Stimulated activated CD4-positive, alpha-beta T cell treated with anti-CD3 and anti-CD28 coated beads, TNF-alpha, amount 100 ng/mL, for 48 hours (primary cell): Measurements from ENCODE around the gene ZNF420.

Experiments used
- DNase-seq, 3 donors: peaks; one replicate each; pipeline ENCODE4 v3.0.0-alpha.2; 2020; ENCODE audit warnings: low read depth in 3 of 3

ZNF420 gene

DNA sequence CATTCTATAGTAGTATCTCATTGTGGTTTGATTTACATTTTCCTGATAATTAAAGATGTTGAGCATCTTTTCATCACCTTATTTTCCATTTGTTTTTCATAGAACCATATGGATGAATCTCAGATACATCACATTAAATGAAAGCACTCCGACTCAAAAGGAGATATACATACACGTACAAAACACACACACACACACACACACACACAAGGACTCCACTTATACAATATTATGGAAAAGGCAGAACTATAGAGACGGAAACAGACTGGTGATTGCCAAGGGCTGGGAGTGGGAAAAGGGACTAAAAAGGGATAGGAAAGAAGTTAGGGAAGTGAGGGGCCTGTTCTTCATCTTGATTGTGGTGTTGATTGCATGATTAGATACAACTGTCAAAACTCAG, 70.0 kb downstream of the ZNF420 start:
- DNase-seq, result no peak

DNA sequence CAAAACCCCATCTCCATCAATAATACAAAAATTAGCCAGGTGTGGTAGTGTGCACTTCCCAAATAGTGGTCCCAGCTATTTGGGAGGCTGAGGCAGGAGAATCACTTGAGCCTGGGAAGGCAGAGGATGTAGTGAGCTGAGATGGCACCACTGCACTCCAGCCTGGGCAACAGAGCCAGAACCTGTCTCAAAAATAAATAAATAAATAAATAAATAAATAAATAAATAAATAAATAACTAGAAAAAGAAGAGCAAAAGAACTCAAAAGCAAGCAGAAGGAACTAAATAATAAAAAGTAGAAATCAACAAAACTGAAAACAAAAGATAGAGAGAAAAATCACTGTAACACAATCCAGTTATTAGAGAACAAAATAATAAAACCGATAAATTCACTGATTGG, 81.9 kb downstream of the ZNF420 start:
- DNase-seq, result no peak

DNA sequence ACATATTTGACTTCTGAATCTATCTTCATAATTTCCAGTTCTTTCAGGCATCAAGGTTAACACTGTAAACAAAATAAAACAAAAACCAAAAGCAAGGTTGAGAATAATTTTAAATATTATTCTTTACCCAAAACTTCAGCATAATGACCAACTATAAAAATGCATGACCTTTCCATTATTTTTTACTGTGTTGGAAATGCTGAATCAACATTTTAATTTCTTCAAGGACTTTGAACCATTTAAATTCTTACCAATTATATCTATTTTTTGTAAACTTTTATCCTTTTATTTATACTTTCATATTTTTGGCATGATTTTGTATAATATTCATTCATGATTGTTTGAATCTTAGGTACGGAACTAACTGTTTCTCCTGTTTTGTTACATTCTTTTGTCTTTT, 87.4 kb downstream of the ZNF420 start:
- no peak for DNase-seq

DNA sequence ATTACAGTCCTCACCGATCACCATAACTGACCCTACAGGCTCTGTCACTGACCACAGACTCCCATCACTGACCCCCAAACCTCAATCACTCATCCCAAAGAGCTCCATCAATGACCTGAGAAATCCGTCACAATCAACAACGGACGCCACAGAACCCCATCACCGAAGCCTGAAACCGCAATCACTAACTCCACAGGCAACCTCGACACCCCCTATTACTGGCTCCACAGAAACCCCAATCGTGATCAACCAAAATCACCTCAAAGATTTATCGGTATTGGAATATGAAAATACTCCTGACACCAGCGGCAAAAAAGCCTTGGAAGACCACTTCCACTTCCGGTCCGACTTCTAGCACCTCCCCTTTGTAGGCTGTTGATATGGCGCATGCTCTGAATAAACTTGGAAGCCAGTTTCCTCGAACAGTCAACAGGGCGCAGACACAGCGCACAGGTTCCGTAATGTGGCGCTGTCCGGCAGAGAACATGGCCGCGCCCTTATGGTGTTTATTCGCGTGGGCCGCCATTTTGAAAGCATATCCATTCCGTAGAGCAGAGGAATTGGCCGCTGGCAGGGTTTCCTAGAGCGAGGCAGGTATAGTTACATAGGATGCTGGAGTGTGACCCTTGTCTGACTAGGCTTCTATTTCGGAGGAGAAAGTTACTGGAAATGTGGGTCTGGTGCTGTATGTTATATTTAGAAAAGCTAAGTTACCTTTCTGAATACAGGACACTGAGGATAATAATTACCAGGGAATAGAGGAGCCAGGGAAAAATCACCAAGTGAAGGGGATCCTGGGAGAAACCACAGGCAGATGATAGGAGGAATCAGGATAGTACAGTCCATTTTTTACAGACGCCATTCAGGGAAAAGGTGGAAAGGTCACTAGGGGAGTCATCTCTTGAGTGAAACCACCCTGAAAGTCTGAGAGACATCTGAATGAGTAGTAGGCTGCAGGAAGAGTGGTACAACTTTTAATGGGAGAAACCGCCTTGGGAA, 94.4 kb downstream of the ZNF420 start, which contains the start of gene ZNF585A:
Gene ZNF585A (minus strand): TSS at position 328 of the 999 bp plus-strand sequence. CDS start 2,785 bp downstream, outside the sequence.
- DNase-seq, result peak; percentile 69 to 80 (median 77)
